Measurements from ENCODE around the gene RNF214.

The RNF214 gene

DNA sequence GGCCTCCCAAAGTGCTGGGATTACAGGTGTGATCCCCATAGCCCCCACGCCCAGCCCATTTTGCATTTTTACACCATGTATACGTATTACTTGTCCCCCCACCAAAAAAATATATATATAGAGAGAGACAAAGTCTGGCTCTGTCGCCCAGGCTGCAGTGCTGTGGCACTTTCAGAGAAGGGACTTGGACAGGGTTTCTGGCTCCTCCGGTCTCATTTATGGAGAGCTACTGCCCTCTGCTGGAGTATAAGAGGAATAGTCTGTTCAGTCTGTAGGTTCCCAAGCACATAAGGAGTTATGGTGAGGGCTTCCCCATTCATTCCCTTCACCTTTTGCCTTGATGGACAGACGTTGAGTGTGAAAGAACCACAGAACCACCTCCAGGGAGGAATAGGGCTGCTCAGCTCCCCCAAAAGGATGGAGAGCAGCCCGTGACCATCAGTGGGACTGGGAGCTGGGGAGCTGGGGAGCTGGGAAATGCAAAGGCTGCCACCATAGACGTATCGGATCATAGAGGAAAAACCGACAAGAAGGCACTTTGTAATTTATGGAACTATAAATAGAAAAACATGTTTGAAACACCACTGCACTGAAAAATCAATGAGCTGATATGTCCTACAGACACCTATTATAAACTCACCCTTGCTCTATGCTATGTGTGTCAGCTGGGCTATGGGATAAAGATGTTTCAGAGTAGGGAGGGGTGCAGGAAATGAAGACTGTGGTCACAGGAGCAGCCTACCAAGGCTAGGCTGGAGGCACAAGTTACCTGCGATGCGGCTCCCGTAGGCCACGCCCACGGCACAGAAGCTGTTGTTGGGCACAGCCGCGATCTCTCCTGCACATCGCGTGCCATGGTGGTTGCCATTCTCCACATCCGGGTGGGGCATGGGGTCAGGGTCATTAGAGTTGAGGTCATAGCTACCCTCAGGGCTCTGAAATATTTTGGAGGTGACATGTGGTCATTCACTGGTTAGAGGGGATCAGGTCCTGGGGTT, 5.8 kb upstream of the RNF214 start:
- H3K36me3 ChIP-seq (ENCODE audit: control insufficient read depth, insufficient read depth, low read length): peaks cover 74% of the 10 kb centered on the region
- no peak overlapping the region for H3K27ac ChIP-seq (ENCODE audit: low read depth, low read length, severe bottlenecking)
- WGBS, 2 experiments (ENCODE audit: insufficient coverage in 2 of 2): 67 to 73% methylated on average over 13 to 15 of the region's 19 CpGs

DNA sequence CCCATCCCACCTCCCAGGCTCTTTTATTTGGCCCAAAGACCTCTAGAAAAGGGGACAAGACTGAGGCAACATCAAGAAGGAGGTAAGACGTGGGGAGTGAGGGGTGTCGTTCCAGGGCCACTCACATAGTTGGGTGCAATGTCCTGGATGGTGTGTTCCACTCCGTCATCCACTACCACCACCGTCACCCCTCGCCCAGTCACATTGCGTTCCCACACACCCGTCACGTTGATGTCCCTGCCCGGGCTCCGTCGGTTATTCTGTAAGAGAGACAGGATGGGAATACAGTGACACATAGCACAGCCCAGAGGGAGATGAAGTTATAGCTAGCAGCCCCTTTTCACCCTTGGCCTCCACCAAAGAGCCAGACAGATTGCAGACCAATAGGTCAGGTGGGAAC, 4.4 kb upstream of the RNF214 start:
- peaks cover 6% of the 10 kb centered on the region for H3K4me1 ChIP-seq (ENCODE audit: control insufficient read depth, insufficient read depth, low read length, poor library complexity, severe bottlenecking)
- 92 to 100% methylated on average over 5 to 6 of the region's 11 CpGs for WGBS, 2 experiments (ENCODE audit: insufficient coverage in 2 of 2)
- H3K27ac ChIP-seq (ENCODE audit: low read depth, low read length, severe bottlenecking): no peak overlapping the region
- no peak overlapping the region for H3K4me3 ChIP-seq (ENCODE audit: extremely low read depth, insufficient read depth, low read length, poor library complexity, severe bottlenecking)
- H3K9me3 ChIP-seq (ENCODE audit: control insufficient read depth, low read length): no peaks in the 10 kb centered on the region
- H3K36me3 ChIP-seq (ENCODE audit: control insufficient read depth, insufficient read depth, low read length): peaks cover 62% of the 10 kb centered on the region

More for the DNA sequence above, 5.8 kb upstream of the RNF214 start:
- peaks cover 6% of the 10 kb centered on the region for H3K4me1 ChIP-seq (ENCODE audit: control insufficient read depth, insufficient read depth, low read length, poor library complexity, severe bottlenecking)
- no peak overlapping the region for H3K4me3 ChIP-seq (ENCODE audit: extremely low read depth, insufficient read depth, low read length, poor library complexity, severe bottlenecking)
- no peaks in the 10 kb centered on the region for H3K9me3 ChIP-seq (ENCODE audit: control insufficient read depth, low read length)

DNA sequence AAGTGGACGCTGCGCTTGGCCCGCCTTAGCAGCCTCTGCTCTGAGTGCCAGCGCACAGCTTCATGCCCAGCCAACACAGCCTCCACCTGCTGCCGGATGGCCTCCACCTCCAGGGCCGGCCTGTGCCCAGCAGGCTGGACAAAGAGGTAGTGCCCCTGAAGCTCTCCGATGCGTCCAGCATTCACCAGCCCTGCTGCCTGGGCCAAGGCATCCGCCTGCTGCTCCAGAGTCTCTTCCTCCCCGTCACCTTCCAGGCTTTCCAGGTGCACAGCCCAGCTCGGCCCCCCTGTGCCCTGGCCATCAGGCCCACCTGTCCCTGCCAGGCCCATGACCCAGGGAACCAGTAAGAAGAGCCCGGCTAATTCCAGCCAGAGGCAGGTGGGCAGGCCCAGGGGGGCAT, 3.1 kb upstream of the RNF214 start:
- H3K4me3 ChIP-seq (ENCODE audit: extremely low read depth, insufficient read depth, low read length, poor library complexity, severe bottlenecking): no peak overlapping the region
- no peak overlapping the region for H3K27ac ChIP-seq (ENCODE audit: low read depth, low read length, severe bottlenecking)
- H3K36me3 ChIP-seq (ENCODE audit: control insufficient read depth, insufficient read depth, low read length): peaks cover 53% of the 10 kb centered on the region
- no peaks in the 10 kb centered on the region for H3K9me3 ChIP-seq (ENCODE audit: control insufficient read depth, low read length)
- H3K4me1 ChIP-seq (ENCODE audit: control insufficient read depth, insufficient read depth, low read length, poor library complexity, severe bottlenecking): peaks cover 6% of the 10 kb centered on the region
- 94 to 95% methylated on average over 10 to 12 of the region's 12 CpGs for WGBS, 2 experiments (ENCODE audit: insufficient coverage in 2 of 2)

DNA sequence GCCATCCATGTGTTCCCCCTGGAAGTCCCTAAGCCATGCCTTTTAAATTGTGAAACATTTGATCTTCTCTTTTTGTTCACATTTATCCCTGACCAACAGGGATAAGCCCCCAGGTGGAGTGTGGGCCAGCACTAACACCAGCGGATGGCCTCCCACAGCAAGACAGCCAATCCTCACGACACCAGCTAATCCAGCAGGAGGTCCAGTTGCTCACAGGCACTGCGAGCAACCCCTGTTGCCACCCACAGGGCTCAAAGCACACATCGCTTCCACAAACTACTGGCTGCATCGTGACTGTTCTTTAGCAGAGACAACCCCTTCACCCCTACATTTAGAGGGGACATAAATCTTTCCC, 2.6 kb upstream of the RNF214 start:
- Histone ChIP-seq H3K27ac (ENCODE audit: low read depth, low read length, severe bottlenecking) (no peak overlapping the region), H3K4me1 (ENCODE audit: control insufficient read depth, insufficient read depth, low read length, poor library complexity, severe bottlenecking) (peaks cover 6% of the 10 kb centered on the region), H3K9me3 (ENCODE audit: control insufficient read depth, low read length) (no peaks in the 10 kb centered on the region), H3K36me3 (ENCODE audit: control insufficient read depth, insufficient read depth, low read length) (peaks cover 50% of the 10 kb centered on the region), H3K4me3 (ENCODE audit: extremely low read depth, insufficient read depth, low read length, poor library complexity, severe bottlenecking) (no peak overlapping the region)
- 93 to 100% methylated on average over 4 to 5 of the region's 5 CpGs for WGBS, 2 experiments (ENCODE audit: insufficient coverage in 2 of 2)

DNA sequence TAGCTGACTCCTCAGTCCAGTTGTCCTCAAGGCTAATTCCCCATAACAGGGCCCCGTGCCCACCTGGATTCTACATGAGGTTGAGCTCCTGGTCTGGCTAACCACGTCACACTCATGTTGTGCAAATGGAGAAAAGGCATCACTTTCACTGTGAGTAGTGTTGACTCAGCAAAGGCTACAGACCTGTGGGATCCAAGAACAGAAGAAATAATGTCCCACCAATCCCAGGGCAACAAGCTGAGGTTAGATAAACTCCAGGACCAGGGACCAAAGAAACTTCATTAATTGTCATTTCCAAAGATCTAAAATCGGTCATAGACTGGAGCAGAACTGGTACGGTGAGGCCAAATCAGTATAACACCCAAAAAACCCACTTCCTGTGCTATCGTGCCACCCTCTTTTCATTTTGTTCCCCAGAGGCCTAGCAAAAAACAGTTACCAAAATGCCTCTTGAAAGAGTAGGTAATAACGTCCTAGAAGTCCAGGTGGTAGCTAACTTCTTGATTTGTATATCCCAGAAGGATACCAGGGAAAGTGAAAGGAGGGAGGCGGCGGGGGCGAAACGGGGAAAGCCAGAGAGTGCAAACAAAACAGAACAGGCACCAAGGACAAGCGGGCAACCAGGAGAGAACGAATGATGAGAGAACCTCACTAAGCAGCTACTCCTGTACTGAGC, 2.0 kb upstream of the RNF214 start:
- no peak overlapping the region for H3K27ac ChIP-seq (ENCODE audit: low read depth, low read length, severe bottlenecking)
- H3K4me3 ChIP-seq (ENCODE audit: extremely low read depth, insufficient read depth, low read length, poor library complexity, severe bottlenecking): peak overlapping the region; percentile 98
- peaks cover 6% of the 10 kb centered on the region for H3K4me1 ChIP-seq (ENCODE audit: control insufficient read depth, insufficient read depth, low read length, poor library complexity, severe bottlenecking)
- peaks cover 49% of the 10 kb centered on the region for H3K36me3 ChIP-seq (ENCODE audit: control insufficient read depth, insufficient read depth, low read length)
- no peaks in the 10 kb centered on the region for H3K9me3 ChIP-seq (ENCODE audit: control insufficient read depth, low read length)
- 93 to 95% methylated on average over 9 to 10 of the region's 12 CpGs for WGBS, 2 experiments (ENCODE audit: insufficient coverage in 2 of 2)

DNA sequence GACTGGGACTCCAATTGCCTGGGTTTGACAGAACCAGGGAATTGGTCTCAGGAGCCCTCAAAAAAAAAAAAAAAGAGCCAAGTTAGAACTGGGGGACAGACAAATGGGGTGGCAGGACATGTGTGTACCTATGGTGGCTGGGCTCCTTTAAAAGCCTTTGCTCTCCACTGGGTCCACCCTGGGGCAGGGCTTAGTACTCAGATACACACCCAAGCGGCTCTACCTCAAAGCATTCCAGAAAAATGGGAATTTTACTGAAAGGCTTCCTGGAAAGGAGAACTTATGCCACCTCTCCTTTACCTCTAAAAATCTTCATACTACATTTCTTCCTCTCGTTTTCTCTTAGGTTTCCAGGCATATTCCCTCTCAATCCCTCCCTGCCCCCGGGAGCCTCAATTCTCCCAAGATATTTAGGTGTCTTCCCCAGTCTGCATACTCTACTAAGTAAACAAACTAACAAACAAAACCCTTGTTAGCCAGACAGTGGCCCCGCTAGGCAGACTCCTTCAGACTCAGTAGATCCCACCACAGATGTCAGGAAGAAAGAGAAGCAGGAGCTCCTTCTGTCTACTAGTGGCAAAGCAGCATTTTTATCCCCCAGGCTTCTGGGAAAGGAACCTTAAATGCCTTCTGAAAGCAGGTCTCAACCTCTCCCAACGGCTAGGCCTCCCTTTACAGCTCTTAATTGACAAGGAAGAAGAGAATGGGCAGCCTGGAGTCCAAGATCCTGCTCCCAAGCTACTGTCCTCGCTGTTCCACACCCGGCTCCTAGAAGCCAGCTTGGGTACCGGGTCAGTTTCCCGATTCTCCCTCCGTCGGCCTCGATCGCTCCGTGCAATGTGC, 1.3 kb upstream of the RNF214 start:
- 14 to 17% methylated on average over 13 to 14 of the region's 14 CpGs for WGBS, 2 experiments (ENCODE audit: insufficient coverage in 2 of 2)
- Histone ChIP-seq H3K4me1 (ENCODE audit: control insufficient read depth, insufficient read depth, low read length, poor library complexity, severe bottlenecking) (peaks cover 6% of the 10 kb centered on the region), H3K4me3 (ENCODE audit: extremely low read depth, insufficient read depth, low read length, poor library complexity, severe bottlenecking) (peak overlapping the region; percentile 98), H3K36me3 (ENCODE audit: control insufficient read depth, insufficient read depth, low read length) (peaks cover 48% of the 10 kb centered on the region), H3K9me3 (ENCODE audit: control insufficient read depth, low read length) (no peaks in the 10 kb centered on the region), H3K27ac (ENCODE audit: low read depth, low read length, severe bottlenecking) (peak overlapping the region; percentile 29)

DNA sequence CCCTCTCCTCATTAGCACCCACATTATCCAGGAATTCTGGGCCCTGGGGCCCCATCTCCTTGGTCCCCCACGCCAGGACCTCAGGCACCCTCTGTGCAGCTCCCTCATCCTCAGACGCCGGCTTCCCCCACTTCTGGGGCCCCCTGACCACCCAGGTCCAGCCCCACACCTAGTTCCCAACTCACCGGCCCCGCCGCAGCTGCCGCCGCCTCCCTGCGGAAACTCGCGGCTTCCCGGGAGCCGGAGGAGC, 704 bp upstream of the RNF214 start, which contains the start of gene PCSK7:
PCSK7 (minus strand) TSS at position 232 of the 250 bp plus-strand sequence. CDS start 2,229 bp downstream, outside the sequence.
- Histone ChIP-seq H3K36me3 (ENCODE audit: control insufficient read depth, insufficient read depth, low read length) (peaks cover 52% of the 10 kb centered on the region), H3K4me3 (ENCODE audit: extremely low read depth, insufficient read depth, low read length, poor library complexity, severe bottlenecking) (peak within 1 kb of the TSS; percentile 98), H3K27ac (ENCODE audit: low read depth, low read length, severe bottlenecking) (peak within 1 kb of the TSS; percentile 57), H3K4me1 (ENCODE audit: control insufficient read depth, insufficient read depth, low read length, poor library complexity, severe bottlenecking) (peaks cover 6% of the 10 kb centered on the region), H3K9me3 (ENCODE audit: control insufficient read depth, low read length) (no peaks in the 10 kb centered on the region)
- whole genome bisulfite sequencing, 2 experiments (ENCODE audit: insufficient coverage in 2 of 2): 0% methylated on average over 6 to 9 of the region's 13 CpGs

DNA sequence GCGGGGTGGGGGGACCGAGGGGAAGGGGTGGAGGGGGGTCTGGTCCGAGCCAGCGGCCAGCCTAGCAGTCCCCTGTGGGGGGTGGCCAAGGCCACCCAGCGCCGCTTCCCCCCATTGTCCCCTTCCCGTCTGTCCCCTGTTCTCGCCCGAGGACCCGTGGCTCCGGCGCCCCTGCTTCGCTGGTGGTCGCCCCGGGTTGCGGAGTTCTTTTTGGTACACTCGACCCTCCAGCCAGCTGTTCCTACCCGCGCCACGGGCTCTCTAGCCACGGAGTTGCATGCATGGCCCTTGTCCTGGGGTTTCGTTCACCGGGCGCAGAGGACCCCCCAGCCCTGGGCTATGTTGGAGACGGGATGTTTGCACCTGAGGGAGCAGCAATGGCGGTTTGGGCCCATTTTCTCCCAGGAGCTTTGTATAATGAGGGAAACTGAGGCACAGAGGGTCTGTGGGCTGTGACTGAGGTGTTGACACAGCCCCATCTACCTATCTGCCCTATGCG, 489 bp downstream of the RNF214 start:
- peak overlapping the region; percentile 16 for H3K27ac ChIP-seq (ENCODE audit: low read depth, low read length, severe bottlenecking)
- H3K36me3 ChIP-seq (ENCODE audit: control insufficient read depth, insufficient read depth, low read length): peaks cover 44% of the 10 kb centered on the region
- peaks cover 6% of the 10 kb centered on the region for H3K4me1 ChIP-seq (ENCODE audit: control insufficient read depth, insufficient read depth, low read length, poor library complexity, severe bottlenecking)
- WGBS, 2 experiments (ENCODE audit: insufficient coverage in 2 of 2): 1% methylated on average over 18 to 20 of the region's 27 CpGs
- peak overlapping the region; percentile 98 for H3K4me3 ChIP-seq (ENCODE audit: extremely low read depth, insufficient read depth, low read length, poor library complexity, severe bottlenecking)
- no peaks in the 10 kb centered on the region for H3K9me3 ChIP-seq (ENCODE audit: control insufficient read depth, low read length)

DNA sequence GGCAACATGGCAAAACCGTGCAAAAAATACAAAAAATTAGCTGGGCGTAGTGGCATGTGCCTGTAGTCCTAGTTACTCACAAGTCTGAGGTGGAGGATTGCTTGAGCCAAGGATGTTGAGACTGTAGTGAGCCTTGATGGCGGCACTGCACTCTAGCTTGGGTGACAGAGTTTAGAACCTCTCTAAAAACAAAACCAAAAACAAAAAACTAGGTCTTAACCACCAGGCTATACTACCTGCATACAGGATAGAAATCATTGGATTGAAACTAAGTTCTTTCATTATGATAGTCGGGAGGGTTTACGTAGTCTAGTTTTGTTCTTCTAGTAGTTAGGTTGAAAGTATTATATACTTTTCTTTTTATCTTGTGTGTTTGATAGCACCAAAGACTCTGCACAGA, 5.8 kb downstream of the RNF214 start:
- Histone ChIP-seq H3K4me3 (ENCODE audit: extremely low read depth, insufficient read depth, low read length, poor library complexity, severe bottlenecking) (no peak overlapping the region), H3K36me3 (ENCODE audit: control insufficient read depth, insufficient read depth, low read length) (peaks cover 69% of the 10 kb centered on the region), H3K4me1 (ENCODE audit: control insufficient read depth, insufficient read depth, low read length, poor library complexity, severe bottlenecking) (no peaks in the 10 kb centered on the region), H3K27ac (ENCODE audit: low read depth, low read length, severe bottlenecking) (no peak overlapping the region), H3K9me3 (ENCODE audit: control insufficient read depth, low read length) (no peaks in the 10 kb centered on the region)
- WGBS, 2 experiments (ENCODE audit: insufficient coverage in 2 of 2): 100% methylated on average over 1 to 2 of the region's 5 CpGs

DNA sequence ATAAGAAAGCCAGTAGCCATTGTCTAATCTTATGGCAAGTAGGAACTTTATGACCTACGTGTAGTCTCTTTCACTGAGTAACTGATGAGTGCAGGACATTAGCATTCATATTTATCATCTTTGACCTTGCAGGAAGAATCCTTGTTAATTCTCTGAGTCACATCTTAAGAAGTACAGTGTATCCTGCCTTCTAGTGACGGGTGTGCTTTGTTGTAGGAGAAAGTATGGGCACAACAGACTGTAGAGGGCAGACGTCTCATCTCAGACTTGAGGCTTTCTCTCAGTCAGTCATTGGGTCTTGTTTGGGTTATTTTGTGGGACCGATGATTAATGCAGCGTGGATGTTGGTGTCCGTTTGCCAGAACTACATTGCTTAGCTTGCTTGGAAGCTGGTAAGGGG, 6.8 kb downstream of the RNF214 start:
- Histone ChIP-seq H3K4me1 (ENCODE audit: control insufficient read depth, insufficient read depth, low read length, poor library complexity, severe bottlenecking) (no peaks in the 10 kb centered on the region), H3K27ac (ENCODE audit: low read depth, low read length, severe bottlenecking) (no peak overlapping the region), H3K36me3 (ENCODE audit: control insufficient read depth, insufficient read depth, low read length) (peaks cover 77% of the 10 kb centered on the region), H3K4me3 (ENCODE audit: extremely low read depth, insufficient read depth, low read length, poor library complexity, severe bottlenecking) (no peak overlapping the region), H3K9me3 (ENCODE audit: control insufficient read depth, low read length) (no peaks in the 10 kb centered on the region)
- WGBS, 2 experiments (ENCODE audit: insufficient coverage in 2 of 2): 91 to 93% methylated on average over 5 of the region's 6 CpGs
